DLD1 (cell line): ENCODE measurements around the gene KLHL15.

Experiments used
- in situ Hi-C: cut with HindIII; loops from 2 replicates; pipeline ENCODE4 v1.10.0; 2017; ENCODE audit warnings: low sequenced_read_pairs

Gene KLHL15

DNA sequence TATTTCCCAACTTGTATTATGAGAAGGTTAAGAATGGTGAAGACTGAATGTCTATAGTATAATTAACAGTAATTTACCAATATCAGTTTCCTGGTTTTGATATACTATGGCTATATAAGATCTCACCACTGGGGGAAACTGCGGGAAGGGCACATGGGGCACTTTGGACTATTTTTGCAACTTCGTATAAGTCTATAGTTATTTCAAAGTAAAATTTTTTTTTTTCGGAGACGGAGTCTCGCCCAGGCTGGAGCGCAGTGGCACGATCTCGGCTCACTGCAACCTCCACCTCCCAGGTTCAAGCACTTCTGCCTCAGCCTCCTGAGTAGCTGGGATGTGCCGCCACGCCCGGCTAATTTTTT is 73.1 kb downstream of the KLHL15 start:
- in situ Hi-C loops = no loop called here

DNA sequence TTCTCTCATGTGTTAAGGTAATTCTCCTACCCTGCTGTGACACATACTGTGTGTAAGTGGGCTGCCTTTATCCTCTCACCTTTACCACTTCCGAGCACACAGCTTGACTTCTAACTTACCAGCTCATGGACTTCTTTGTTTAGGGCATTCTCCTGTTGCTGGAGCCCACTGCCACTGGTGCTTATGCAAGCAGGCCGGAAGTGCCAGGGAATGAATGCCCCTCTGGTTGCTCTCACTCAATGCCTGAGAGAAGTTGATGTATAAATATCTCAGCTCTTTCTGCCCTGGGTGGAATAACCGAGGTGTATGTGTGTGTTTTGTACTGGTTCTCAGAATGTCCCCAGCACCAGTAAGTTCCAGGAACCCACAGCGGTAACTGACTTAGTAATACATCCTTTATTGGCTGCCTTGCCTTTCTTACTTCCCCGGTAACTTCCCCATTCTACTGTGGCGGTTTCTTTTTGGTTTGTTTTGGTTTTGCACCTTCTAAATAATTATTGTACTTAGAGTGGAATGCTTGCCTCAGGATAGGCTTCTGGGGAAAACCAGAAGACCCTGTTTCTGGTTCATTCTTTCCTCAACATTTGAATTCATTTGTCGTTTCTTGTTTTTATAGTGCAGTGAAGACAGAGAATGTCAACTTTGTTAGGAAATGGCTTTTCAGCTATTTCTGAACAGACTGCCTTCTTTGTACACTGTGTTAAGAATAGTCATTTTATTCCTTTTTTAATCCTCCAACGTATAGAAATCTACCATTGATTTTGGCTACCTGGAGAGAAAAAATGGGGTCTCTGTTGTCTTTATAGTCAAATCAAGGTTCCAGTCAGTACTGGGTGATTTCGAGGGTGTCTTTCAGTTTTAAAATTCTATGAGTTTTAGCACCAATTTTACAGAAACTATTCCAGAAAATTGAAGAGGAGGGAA is 73.7 kb downstream of the KLHL15 start:
- in situ Hi-C loops = no loop called here

DNA sequence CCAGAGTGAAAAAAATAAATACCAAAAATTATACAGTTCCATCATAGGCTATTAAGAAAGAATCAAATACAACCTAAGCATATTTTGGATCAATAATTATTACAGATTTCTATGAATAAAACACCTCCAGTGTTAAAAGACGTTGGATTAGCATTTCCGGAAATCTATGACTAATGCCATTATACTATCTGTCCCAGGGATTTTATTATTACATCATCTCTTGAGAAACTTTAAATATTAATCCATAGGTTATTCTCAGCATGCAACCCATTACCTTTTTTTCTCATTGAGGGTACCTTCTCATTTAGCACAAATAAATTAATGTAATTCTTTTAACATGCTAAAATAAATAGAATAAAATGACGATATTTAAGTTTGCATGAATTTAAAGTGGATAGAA is 74.6 kb downstream of the KLHL15 start:
- in situ Hi-C loops = no loop called here

DNA sequence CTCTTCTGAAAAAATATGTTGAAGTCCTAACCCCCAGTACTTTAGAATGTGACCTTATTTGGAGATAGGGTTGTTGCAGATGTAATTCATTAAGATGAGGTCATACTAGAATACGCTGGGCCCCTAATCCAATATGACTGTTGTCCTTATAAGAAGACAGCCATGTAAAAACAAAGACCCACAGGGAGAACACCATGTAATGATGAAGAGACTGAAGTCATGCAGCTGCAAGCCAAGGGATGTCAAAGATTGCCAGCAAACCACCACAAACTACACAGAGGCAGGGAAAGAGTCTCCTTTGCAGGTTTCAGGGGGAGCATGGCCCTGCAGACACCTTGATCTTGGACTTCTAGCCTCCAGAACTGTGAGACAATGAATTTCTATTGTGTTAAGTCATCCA is 81.8 kb downstream of the KLHL15 start:
- in situ Hi-C loops = no loop called here

DNA sequence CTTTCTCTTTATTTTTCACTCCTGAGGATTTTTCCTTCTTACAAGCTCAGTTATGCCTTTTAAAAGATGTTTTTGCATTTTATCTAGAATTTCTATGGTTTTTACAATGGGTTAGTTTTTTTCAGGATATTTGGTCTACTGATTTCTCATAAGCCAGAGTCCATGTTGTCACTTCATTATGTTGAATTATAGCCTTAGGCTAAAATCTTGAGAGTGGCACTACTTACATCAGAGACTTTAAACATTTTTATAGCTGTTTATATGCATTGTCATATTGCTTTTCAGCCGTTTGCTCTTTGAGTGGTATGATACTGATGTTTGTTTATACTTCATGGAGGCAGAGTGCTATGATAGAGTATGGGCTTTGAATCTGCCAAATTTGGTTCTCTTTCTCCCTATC is 82.8 kb downstream of the KLHL15 start:
- in situ Hi-C loops = no loop called here

DNA sequence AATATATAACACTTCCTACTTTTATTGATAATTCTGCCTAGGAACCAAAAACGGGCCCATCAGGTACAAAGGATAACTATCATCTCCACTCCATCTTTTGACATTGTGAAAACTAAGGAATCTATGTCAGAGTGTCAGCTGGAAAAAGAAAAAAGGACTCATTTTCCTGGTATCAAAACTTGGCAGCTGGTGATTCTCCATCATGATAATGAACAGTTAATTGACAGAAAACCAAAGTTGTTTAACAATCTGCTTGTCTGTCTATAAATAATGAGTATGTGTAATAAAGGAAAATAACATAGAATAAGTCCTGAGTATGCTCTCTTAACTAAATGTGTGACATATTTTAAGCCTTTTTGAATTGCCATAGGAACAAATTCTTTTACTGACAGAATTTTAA is 87.8 kb downstream of the KLHL15 start:
- in situ Hi-C loops = no loop called here

DNA sequence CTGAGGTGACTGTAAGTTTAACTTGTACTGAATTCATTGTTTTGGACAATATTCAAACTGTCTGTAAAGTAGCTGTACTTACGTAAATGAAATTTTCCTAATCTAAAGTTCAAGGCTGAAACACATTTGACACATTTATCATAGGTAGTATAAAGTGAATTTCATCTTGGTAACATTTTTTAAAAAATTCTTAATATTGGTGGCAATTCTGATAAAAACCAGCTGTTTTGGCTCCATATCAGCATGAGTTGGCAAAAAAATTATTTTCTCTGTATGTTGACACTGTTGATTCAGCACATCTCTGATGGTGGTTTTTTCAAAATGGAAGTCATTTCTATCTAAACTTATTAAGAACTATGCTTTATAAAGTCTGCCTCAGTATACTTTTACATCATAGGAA is 88.3 kb downstream of the KLHL15 start:
- in situ Hi-C loops = no loop called here

DNA sequence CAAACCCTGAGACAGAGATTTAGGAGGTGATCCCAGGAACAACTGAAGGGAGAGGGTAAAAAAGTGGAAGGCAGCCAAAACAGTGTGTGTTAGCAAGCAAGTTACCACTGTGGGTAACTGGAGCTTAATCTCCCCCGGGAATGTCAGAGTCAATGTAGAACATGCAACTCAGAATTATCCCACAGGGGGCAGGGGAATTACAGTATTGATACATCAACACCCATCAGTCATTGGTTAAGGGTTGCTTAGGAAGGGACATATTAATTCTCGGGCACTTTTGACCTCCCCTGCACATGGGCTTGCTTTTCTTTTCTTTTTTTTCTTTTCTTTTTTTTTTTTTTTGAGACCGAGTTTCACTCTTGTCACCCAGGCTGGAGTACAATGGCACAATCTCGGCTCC is 89.9 kb downstream of the KLHL15 start:
- in situ Hi-C loops = no loop called here

DNA sequence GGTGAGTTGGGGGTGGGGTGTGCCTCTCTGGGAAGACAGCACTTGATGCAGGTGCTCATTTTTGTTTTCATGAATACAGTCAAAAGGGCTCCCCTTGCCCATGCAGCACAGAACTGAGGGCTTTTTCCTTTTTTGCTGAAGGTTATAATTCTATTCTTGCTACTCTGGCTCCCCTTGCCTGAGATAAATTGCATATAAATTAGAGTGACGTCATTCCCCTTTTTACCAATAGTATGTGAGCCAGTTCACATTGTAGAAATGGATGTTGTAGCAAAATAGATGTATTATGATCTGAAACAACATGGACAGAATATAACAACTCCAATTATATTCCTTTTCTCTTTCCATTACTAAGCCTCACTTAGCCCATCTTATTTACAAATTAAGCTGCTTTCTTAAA is 90.8 kb downstream of the KLHL15 start:
- in situ Hi-C loops = no loop called here

DNA sequence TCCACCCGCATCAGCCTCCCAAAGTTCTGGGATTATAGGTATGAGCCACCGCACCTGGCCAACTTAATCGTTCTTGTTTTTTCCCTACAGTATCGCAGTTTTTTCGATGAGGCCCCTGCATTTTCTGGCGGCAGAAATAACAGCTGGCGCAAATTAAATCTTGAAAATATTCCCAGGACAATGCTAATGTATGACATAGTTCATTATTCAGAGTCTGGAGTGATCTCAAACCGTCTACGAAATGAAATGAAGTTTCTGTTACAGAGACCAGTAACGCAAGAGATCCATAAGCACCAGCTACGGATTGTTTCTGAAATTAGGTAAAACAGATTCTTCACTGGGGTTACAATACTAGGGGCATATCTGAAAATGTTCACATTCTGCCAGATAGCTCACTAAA is 91.9 kb downstream of the KLHL15 start:
- in situ Hi-C loops = no loop called here
